PFSK-1 (cell line): ENCODE results near the gene CLIC3. TPM values are rescaled to one million over a fixed set of nuclear protein-coding genes. Genes with fewer than 3 reads are reported as not detected.

ENCODE experiments used
- FOXP2 ChIP-seq: optimal IDR thresholded peaks from 2 replicates; pipeline ENCODE3; 2011; ENCODE audit warnings: borderline replicate concordance, control low read depth, inconsistent platforms; ENCODE audit not compliant: insufficient read depth; ENCODE audit errors: extremely low read length, extremely low read depth
- POLR2AphosphoS5 ChIP-seq: IDR thresholded peaks from 2 replicates; pipeline ENCODE4 v1.6.1; 2012; ENCODE audit warnings: low read depth, mild to moderate bottlenecking, control low read depth, low read length, moderate library complexity
- REST ChIP-seq, 2 experiments: IDR thresholded peaks; 2 replicates each; pipeline versions ENCODE4 v1.6.1 to v1.8.0; 2011 to 2012; ENCODE audit warnings: low read depth in 2 of 2, low read length in 2 of 2, control low read depth in 1 of 2, inconsistent platforms in 1 of 2, mild to moderate bottlenecking in 1 of 2, moderate library complexity in 1 of 2; ENCODE audit not compliant: insufficient read depth in 1 of 2
- SIN3A ChIP-seq: IDR thresholded peaks from 2 replicates; pipeline ENCODE4 v1.6.1; 2012; ENCODE audit warnings: mild to moderate bottlenecking, low read length, moderate library complexity, borderline replicate concordance; ENCODE audit not compliant: insufficient read depth
- TAF1 ChIP-seq: IDR thresholded peaks from 2 replicates; pipeline ENCODE4 v1.6.1; 2012; ENCODE audit warnings: low read length, control low read depth, borderline replicate concordance; ENCODE audit not compliant: insufficient read depth
- polyA plus RNA-seq: library from polyadenylated mRNA; unstranded; fragments of >200 nt; gene quantifications from one replicate; pipeline ENCODE4 v1.2.1, GENCODE V29; 2012; ENCODE audit warnings: low read depth, missing spikeins; ENCODE audit not compliant: insufficient read length

CLIC3 gene, protein sequence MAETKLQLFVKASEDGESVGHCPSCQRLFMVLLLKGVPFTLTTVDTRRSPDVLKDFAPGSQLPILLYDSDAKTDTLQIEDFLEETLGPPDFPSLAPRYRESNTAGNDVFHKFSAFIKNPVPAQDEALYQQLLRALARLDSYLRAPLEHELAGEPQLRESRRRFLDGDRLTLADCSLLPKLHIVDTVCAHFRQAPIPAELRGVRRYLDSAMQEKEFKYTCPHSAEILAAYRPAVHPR
- 0.39 TPM for polyA plus RNA-seq

DNA sequence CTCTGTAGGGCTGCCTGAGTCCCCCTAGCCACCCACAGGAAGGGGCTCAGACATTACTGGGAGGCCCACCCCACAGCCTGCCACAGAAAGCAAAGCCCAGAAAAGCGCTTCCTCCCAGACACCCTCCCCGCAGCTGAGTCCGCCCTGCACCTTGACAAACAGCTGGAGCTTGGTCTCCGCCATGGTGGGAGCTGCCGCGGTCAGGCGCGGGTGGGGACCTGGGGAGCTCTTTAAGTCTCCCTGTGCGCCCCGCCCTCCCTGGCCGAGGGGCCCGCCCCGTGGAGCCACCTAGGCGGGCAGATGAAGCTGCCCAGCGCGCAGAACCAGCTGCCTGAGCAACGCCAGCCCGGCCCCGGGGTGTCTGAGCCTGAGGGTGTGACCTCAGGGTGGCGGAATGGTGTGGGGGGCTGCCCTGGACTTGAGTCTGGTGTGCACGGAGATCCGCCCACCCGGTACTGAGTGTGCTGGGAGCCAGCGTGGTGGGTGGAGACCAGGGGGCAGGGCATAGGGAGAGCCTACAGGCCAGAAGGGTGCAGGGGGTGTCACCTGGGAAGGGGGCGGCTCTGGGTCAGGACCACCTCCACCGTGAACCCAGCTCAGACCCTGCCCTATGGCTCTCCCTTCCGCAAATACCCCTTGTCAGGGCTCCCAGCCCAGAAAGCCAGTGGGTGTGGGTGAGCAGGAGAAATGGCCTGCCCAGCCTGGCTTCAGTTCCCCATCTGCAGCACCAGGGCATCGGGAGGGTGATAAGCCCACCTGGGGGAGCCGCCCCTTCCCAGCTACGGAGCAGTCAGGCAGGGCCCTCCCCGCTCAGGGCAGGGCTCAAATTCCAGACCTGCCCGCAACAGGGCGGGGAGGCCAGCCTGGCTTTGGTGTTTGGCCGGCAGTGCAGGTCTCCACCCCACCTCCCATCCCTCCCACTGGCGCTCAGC is at the start of gene CLIC3:
Gene CLIC3 (minus strand): TSS at position 208 of the 932 bp plus-strand sequence. CDS start 25 bp downstream, at position 183.
- TF ChIP-seq POLR2AphosphoS5 (no peak), SIN3A (no peak), FOXP2 (no peak), TAF1 (no peak)

DNA sequence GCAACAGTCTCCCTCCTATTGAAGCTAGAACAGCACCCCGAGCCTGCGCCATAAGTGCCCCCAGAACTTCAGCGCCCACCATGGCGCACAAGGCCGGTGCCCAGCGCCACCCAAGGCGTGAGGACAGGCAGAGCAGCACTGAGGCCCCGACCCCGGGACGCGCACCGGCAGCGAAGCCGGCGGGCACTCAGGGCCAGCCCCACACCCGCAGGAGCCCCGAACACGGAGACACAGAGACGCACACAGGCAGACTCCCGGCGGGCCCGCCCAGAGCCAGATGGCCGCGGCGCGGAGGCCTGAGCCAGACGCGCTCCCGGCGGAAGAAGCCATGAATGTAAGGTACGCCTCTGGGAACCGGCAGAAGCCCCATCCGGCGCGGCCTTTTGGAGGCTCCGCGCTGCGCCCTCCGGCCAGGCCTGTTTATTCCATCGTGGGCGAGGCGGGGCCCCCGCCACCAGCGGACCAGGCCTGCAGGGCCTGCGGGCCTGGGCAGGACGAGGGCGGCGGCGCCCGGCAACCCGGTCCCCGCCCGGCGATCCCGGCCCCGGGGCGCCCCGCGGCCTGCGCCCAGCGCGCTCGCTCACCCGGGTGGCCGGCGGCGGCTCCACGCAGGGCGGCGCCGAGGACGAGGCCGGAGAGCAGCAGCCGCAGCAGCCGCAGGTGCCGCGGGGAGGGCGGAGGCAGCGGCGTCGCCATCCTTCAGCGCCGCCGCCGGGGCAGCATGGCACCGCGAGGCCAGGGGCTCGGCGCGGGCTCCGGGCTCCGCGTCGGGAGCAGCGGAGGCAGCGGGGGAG is 49.1 kb upstream of the CLIC3 start:
- no peak for TF ChIP-seq REST (IDR thresholded peaks at IDR 0.05; ENCODE audit: insufficient read depth in 1 of 2, low read depth in 2 of 2, low read length in 2 of 2)

GRCh38 chr9:137044502-137045177 is 48.3 kb upstream of the CLIC3 start:
- TF ChIP-seq REST (IDR thresholded peaks at IDR 0.05; ENCODE audit: insufficient read depth in 1 of 2, low read depth in 2 of 2, low read length in 2 of 2) (no peak), SIN3A (no peak), POLR2AphosphoS5 (no peak), TAF1 (no peak), FOXP2 (no peak)

DNA sequence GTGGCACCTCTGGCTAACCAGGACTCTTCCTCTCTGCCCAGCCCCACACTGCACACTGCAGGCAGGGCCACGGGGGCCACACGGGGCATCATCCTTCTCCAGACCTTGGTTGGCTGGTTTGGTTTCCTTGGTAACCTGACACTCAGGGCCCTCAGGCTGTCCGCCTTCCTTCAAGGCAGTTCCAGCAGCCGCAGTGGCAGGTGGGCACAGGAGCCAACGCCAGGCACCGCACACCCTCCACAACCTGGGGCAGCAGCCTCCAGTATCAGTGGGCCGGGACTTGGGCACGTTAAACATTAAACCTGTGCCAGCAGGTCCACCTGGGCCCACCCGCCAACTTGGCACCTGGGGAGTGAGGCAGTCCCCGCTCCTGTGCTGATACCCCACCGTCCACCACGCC is 47.7 kb upstream of the CLIC3 start:
- no peak for TF ChIP-seq POLR2AphosphoS5
- TF ChIP-seq SIN3A: no peak
- no peak for TF ChIP-seq TAF1
- TF ChIP-seq FOXP2: no peak
- TF ChIP-seq REST (IDR thresholded peaks at IDR 0.05; ENCODE audit: insufficient read depth in 1 of 2, low read depth in 2 of 2, low read length in 2 of 2): no peak

- TF ChIP-seq SIN3A (no peak), REST (IDR thresholded peaks at IDR 0.05; ENCODE audit: insufficient read depth in 1 of 2, low read depth in 2 of 2, low read length in 2 of 2) (no peak), POLR2AphosphoS5 (no peak), FOXP2 (no peak), TAF1 (no peak)
These were observed 46.7 kb upstream of the CLIC3 start for GRCh38 chr9:137042751-137043727.
